ENCODE data around the gene HNF1A.
"Not testable (repeated sequence)": the region's sequence is repeated elsewhere in the genome, so short reads cannot be mapped to it uniquely, and the experiment has no call there.

The HNF1A gene

GRCh38 chr12:120978296-120979219, at the start of gene HNF1A:
TSS of gene HNF1A (plus strand) at chr12:120978543. CDS start at chr12:120978769, 226 bp downstream.
- no peak for DNase-seq

GRCh38 chr12:120928864-120929652, 49.3 kb upstream of the HNF1A start:
- DNase-seq: no peak

- DNase-seq: no peak
Observed at GRCh38 chr12:120930032-120930431, 48.3 kb upstream of the HNF1A start.

GRCh38 chr12:120932058-120932457, 46.3 kb upstream of the HNF1A start:
- DNase-seq: no peak

- DNase-seq: no peak
Observed at GRCh38 chr12:120932956-120933526, 45.3 kb upstream of the HNF1A start.

- DNase-seq: no peak
Observed at GRCh38 chr12:120933786-120934185, 44.6 kb upstream of the HNF1A start.

- DNase-seq: no peak
Observed at GRCh38 chr12:120936197-120936596, 42.1 kb upstream of the HNF1A start.

GRCh38 chr12:120938496-120938895, 39.8 kb upstream of the HNF1A start:
- DNase-seq: no peak

GRCh38 chr12:120939523-120939922, 38.8 kb upstream of the HNF1A start:
- DNase-seq: no peak

- DNase-seq: no peak
Observed at GRCh38 chr12:120940006-120940405, 38.3 kb upstream of the HNF1A start.

GRCh38 chr12:120940799-120941198, 37.5 kb upstream of the HNF1A start:
- DNase-seq: no peak

GRCh38 chr12:120941412-120941811, 36.9 kb upstream of the HNF1A start:
- no peak for DNase-seq

- DNase-seq: no peak
Observed at GRCh38 chr12:120941846-120942405, 36.4 kb upstream of the HNF1A start.

GRCh38 chr12:120943482-120943881, 34.9 kb upstream of the HNF1A start:
- no peak for DNase-seq

GRCh38 chr12:120944645-120945217, 33.6 kb upstream of the HNF1A start:
- peak; percentile 63 for DNase-seq

- not testable (repeated sequence) for DNase-seq
Observed at GRCh38 chr12:120945516-120945915, 32.8 kb upstream of the HNF1A start.

GRCh38 chr12:120950260-120950799, 28.0 kb upstream of the HNF1A start:
- DNase-seq: not testable (repeated sequence)

GRCh38 chr12:120950807-120951206, 27.5 kb upstream of the HNF1A start:
- no peak for DNase-seq

GRCh38 chr12:120955232-120955631, 23.1 kb upstream of the HNF1A start:
- no peak for DNase-seq

GRCh38 chr12:120956579-120957300, 21.6 kb upstream of the HNF1A start:
- no peak for DNase-seq

- no peak for DNase-seq
Observed at GRCh38 chr12:120959111-120959878, 19.0 kb upstream of the HNF1A start.
